Activated CD8-positive, alpha-beta memory T cell treated with anti-CD3 and anti-CD28 coated beads, Interleukin-2, amount 50 U/mL, for 24 hours (primary cell): ENCODE results near the gene NRDE2.
"Not testable (repeated sequence)": the region's sequence is repeated elsewhere in the genome, so short reads cannot be mapped to it uniquely, and the experiment has no call there.

Experiments used
- DNase-seq: peaks from one replicate; pipeline ENCODE4 v3.0.0-alpha.2; 2020; ENCODE audit errors: extremely low read depth

The NRDE2 gene

GRCh38 chr14:90272523-90272922 is 59.2 kb downstream of the NRDE2 start:
- no peak for DNase-seq

GRCh38 chr14:90268420-90268819 is 63.3 kb downstream of the NRDE2 start:
- DNase-seq = no peak

- no peak for DNase-seq
Measured at GRCh38 chr14:90266441-90267154, 65.1 kb downstream of the NRDE2 start.

GRCh38 chr14:90263748-90264449 is 67.8 kb downstream of the NRDE2 start:
- DNase-seq = no peak

GRCh38 chr14:90256354-90257131 is 75.2 kb downstream of the NRDE2 start, which contains the start of gene PSMC1:
Gene PSMC1 (plus strand): TSS chr14:90256553. CDS start chr14:90256598, 45 bp downstream.
- peak; percentile 74 for DNase-seq

- DNase-seq = no peak
Measured at GRCh38 chr14:90255871-90256270, 75.9 kb downstream of the NRDE2 start.

GRCh38 chr14:90253826-90254225 is 77.9 kb downstream of the NRDE2 start:
- DNase-seq = no peak

GRCh38 chr14:90248594-90248993 is 83.1 kb downstream of the NRDE2 start:
- no peak for DNase-seq

- DNase-seq = not testable (repeated sequence)
Measured at GRCh38 chr14:90247441-90247840, 84.3 kb downstream of the NRDE2 start.

GRCh38 chr14:90246936-90247335 is 84.8 kb downstream of the NRDE2 start:
- DNase-seq = no peak

- DNase-seq = no peak
Measured at GRCh38 chr14:90242444-90242843, 89.3 kb downstream of the NRDE2 start.

GRCh38 chr14:90239139-90239538 is 92.6 kb downstream of the NRDE2 start:
- DNase-seq = no peak

- DNase-seq = peak; percentile 51
Measured at GRCh38 chr14:90235179-90235976, 96.4 kb downstream of the NRDE2 start.

- DNase-seq = not testable (repeated sequence)
Measured at GRCh38 chr14:90229942-90230341, 101.8 kb downstream of the NRDE2 start.

GRCh38 chr14:90228478-90228877 is 103.3 kb downstream of the NRDE2 start:
- DNase-seq = no peak
